Lower leg skin (tissue), 3 donors: ENCODE measurements around the gene SLFN14.
"Not testable (repeated sequence)": the region's sequence is repeated elsewhere in the genome, so short reads cannot be mapped to it uniquely, and the experiment has no call there.

ENCODE experiments used
- POLR2A ChIP-seq, 2 donors: fragments of 450-650 bp; IDR thresholded peaks; one replicate each; pipeline ENCODE4 v1.6.1; 2016 to 2017; ENCODE audit warnings: antibody characterized with exemption in 2 of 2, mild to moderate bottlenecking in 1 of 2, moderate library complexity in 1 of 2
- TF ChIP-seq, protein P1 (sequence below), 3 donors: fragments of 450-650 bp; IDR thresholded peaks; one replicate each; pipeline ENCODE4 v1.5.1; 2016; ENCODE audit warnings: antibody characterized with exemption in 3 of 3, mild to moderate bottlenecking in 3 of 3, moderate library complexity in 2 of 3

DNA sequence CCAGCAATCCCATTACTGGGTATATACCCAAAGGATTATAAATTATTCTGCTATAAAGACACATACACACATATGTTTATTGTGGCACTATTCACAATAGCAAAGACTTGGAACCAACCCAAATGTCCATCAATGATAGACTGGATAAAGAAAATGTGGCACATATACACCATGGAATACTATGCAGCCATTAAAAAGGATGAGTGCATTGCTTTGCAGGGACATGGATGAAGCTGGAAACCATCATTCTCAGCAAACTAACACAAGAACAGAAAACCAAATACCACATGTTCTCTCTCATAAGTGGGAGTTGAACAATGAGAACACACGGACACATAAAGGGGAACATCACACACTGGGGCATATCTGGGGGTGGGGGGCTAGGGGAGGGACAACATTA is 31.3 kb downstream of the SLFN14 start:
- TF ChIP-seq, protein P1, sequence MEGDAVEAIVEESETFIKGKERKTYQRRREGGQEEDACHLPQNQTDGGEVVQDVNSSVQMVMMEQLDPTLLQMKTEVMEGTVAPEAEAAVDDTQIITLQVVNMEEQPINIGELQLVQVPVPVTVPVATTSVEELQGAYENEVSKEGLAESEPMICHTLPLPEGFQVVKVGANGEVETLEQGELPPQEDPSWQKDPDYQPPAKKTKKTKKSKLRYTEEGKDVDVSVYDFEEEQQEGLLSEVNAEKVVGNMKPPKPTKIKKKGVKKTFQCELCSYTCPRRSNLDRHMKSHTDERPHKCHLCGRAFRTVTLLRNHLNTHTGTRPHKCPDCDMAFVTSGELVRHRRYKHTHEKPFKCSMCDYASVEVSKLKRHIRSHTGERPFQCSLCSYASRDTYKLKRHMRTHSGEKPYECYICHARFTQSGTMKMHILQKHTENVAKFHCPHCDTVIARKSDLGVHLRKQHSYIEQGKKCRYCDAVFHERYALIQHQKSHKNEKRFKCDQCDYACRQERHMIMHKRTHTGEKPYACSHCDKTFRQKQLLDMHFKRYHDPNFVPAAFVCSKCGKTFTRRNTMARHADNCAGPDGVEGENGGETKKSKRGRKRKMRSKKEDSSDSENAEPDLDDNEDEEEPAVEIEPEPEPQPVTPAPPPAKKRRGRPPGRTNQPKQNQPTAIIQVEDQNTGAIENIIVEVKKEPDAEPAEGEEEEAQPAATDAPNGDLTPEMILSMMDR (IDR thresholded peaks at IDR 0.05) = not testable (repeated sequence)
- TF ChIP-seq POLR2A (IDR thresholded peaks at IDR 0.05) = not testable (repeated sequence)
